GM12874 (cell line): ENCODE results near the gene VASH1.

Experiments
- TF ChIP-seq, protein P1 (sequence below): IDR thresholded peaks from 2 replicates; pipeline ENCODE4 v1.5.1; 2011; ENCODE audit warnings: low read depth, mild to moderate bottlenecking, control low read depth, low read length, moderate library complexity; ENCODE audit not compliant: insufficient read depth

The VASH1 gene

DNA sequence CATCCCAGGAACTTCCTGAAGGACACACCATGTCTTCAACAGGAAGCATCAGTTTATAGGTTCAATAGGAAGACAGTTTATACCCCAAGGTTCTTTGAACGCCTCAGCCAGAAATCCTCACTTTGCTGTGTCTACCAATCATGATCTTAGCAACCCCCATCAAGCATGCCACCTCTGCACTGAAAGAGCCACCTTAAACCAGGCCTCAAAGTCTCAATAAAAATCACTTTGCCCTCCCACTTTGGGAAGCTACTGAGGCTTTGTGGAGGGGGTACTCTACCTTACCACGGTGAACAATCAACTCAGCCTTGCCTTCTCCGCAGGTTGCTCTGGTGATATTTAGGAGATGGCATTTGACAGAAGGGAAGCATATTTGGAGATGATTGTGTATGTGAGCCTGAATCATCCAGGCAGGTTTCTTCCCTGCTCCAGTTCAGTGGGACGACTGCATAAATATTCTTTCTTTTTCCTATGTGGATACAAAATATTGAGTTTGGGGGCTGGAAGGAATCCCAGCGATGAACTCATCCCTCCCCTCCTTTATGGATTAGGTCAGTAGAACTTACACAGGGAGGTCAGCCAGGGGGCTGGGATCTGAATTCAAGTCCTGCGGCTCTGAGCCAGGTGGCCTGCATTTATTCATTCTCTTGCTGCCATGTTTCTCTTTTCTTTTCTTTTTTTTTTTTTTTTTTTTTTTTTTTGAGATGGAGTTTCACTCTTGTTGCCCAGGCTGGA lies 42.8 kb upstream of the VASH1 start:
- TF ChIP-seq, protein P1, sequence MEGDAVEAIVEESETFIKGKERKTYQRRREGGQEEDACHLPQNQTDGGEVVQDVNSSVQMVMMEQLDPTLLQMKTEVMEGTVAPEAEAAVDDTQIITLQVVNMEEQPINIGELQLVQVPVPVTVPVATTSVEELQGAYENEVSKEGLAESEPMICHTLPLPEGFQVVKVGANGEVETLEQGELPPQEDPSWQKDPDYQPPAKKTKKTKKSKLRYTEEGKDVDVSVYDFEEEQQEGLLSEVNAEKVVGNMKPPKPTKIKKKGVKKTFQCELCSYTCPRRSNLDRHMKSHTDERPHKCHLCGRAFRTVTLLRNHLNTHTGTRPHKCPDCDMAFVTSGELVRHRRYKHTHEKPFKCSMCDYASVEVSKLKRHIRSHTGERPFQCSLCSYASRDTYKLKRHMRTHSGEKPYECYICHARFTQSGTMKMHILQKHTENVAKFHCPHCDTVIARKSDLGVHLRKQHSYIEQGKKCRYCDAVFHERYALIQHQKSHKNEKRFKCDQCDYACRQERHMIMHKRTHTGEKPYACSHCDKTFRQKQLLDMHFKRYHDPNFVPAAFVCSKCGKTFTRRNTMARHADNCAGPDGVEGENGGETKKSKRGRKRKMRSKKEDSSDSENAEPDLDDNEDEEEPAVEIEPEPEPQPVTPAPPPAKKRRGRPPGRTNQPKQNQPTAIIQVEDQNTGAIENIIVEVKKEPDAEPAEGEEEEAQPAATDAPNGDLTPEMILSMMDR, result no peak

DNA sequence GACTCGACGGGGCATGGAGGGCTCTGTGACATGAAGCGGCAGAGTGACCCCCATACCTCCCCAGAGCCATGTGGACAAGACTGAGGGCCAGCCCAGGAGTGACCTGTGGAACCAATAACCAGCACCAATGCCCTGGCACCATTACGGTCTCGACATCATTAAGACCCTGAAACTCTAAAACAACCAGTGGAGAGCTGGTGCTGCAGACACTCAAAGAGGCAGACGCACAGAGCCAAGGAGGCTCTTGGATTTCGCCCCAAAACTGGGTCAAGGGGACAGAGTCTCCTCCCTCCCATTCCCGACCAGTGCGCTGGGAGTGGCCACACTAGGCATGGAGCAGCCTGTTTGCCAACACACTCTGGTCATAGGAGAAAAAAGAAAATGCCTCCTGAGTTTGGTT lies 41.6 kb upstream of the VASH1 start:
- TF ChIP-seq, protein P1, result no peak

GRCh38 chr14:76720382-76720813 lies 40.9 kb upstream of the VASH1 start:
- TF ChIP-seq, protein P1, result no peak

GRCh38 chr14:76724651-76725550 lies 36.4 kb upstream of the VASH1 start:
- TF ChIP-seq, protein P1, result no peak

DNA sequence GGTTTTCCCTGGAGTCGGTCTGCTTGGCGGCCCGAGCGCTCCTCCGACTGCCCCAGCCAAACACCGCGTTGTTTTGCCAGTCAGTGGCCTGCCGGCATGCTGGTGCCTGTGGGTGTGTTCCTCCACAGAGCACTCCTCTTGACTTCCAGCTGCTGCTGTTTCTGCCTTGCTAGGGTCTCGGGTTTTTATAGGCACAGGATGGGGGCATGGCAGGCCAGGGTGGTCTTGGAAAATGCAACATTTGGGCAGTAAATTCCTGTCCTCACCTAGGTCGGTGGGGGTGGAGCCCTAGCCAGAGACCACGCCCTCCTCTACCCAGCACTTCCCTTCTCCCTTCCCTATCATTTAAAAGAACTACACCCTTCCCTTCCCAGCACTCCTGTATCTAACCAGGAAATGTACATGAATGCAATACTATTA lies 34.7 kb upstream of the VASH1 start:
- TF ChIP-seq, protein P1, result no peak

DNA sequence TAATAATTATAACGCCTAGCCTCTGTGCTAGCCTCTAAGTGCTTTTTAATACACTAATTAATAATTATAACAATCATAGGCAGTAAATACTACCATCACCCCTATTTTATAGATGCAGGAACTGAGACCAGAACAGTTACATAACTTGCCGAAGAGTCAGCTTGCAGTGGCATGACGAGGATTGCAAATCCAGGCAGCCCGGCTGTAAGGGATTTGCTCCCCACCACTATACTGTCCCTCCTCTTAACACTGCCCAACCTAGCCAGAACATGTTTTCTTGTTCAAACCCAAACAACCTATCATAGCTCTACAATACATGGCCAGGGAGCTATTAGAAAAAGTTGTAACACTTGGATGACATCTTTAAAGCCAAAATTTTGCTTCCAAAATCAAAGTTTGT lies 33.9 kb upstream of the VASH1 start:
- TF ChIP-seq, protein P1, result no peak

DNA sequence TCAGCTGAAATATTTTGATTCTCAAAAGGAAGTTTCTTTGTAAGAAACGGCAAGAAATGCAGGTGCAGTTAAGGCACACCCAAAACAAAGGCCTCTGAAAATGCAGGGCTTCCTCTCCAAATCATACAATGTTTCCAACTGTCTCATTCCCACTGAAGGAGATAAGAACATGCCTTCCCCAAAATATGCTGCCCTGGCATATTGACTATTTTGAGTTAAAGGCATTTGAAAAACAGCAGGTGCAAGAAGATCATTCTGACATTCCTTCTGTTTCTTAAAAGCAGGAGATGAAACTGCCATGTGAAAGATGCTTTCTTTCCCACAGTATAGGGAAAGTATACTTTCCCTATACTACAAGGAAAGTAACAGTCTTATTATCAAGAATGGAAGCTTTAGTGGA lies 33.4 kb upstream of the VASH1 start:
- TF ChIP-seq, protein P1, result no peak
